Mesothelial cell of epicardium (in vitro differentiated cells): Measurements from ENCODE around the gene PPP1R14C. TPM values are rescaled to one million over a fixed set of nuclear protein-coding genes. Genes with fewer than 3 reads are reported as not detected.

ENCODE experiments used
- DNase-seq, 2 experiments: peaks; one replicate each; pipeline ENCODE4 v3.0.0; 2021; ENCODE audit warnings: low spot score in 2 of 2; ENCODE audit not compliant: unreplicated experiment in 2 of 2
- H3K27ac Mint-ChIP-seq: 2 replicates; pipeline ENCODE4 v1.8.0; 2021; ENCODE audit warnings: mixed read lengths
- H3K27me3 Mint-ChIP-seq: 2 replicates; pipeline ENCODE4 v1.8.0; 2021; ENCODE audit warnings: low read depth, mixed read lengths
- H3K36me3 Mint-ChIP-seq: 2 replicates; pipeline ENCODE4 v1.8.0; 2021; ENCODE audit warnings: mixed read lengths
- H3K4me1 Mint-ChIP-seq: 2 replicates; pipeline ENCODE4 v1.8.0; 2021; ENCODE audit warnings: mixed read lengths
- H3K4me3 Mint-ChIP-seq: 2 replicates; pipeline ENCODE4 v1.8.0; 2021; ENCODE audit warnings: mild to moderate bottlenecking, moderate library complexity, mixed read lengths
- H3K9me3 Mint-ChIP-seq: 2 replicates; pipeline ENCODE4 v1.8.0; 2021; ENCODE audit warnings: mixed read lengths
- total RNA-seq: library from RNA; stranded (reverse); gene quantifications from 3 replicates; pipeline ENCODE4 v1.2.1, GENCODE V29; 2021
- TF ChIP-seq, protein P1 (sequence below): fragments of 200-600 bp; sonication (generic); IDR thresholded peaks from one replicate; pipeline ENCODE4 v1.5.0; 2021; ENCODE audit warnings: antibody characterized with exemption; ENCODE audit not compliant: unreplicated experiment

Gene PPP1R14C
- total RNA-seq, 1 donor from 2014 or later, result 0.27 TPM

DNA sequence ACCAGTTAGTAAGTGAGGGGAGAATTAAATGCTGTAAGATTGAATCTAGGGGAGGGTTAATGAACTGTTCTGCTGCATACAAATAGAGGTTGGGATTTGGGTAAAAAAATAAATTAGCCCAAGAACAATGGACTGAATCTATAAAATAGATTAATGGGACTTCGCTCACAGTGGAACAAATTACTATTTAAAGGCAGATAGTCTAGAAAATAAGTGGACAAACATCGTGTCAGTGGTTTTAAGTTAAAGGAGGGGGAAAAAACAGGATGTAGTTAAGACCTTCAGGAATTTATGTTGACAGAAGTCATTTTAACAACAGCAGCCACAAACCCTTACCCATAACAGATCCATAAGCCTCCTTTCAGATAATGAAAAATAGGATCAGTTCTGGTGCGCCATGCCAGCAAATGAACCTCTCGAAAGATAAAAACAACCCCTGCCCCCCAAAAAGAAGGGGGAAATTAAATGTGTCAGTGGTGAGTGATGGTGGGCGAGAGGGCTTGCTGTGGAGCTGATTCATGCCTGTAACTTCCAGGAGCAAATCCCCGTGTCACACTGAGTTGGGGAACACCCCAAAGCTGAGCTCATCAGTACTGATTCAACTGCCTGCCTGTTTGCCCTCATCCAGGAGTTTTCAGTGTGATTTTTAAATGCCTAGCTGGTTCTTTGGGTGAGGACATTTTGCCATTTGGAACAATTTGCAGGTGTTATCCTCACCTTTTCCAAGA lies 86.8 kb downstream of the PPP1R14C start:
- Mint-ChIP-seq H3K36me3 (no peaks in the 10 kb centered on the region), H3K27me3 (peaks cover 3% of the 10 kb centered on the region), H3K4me1 (peaks cover 8% of the 10 kb centered on the region), H3K4me3 (no peak overlapping the region), H3K27ac (no peak overlapping the region), H3K9me3 (peaks cover 11% of the 10 kb centered on the region)
- DNase-seq, result no peak
- TF ChIP-seq, protein P1, sequence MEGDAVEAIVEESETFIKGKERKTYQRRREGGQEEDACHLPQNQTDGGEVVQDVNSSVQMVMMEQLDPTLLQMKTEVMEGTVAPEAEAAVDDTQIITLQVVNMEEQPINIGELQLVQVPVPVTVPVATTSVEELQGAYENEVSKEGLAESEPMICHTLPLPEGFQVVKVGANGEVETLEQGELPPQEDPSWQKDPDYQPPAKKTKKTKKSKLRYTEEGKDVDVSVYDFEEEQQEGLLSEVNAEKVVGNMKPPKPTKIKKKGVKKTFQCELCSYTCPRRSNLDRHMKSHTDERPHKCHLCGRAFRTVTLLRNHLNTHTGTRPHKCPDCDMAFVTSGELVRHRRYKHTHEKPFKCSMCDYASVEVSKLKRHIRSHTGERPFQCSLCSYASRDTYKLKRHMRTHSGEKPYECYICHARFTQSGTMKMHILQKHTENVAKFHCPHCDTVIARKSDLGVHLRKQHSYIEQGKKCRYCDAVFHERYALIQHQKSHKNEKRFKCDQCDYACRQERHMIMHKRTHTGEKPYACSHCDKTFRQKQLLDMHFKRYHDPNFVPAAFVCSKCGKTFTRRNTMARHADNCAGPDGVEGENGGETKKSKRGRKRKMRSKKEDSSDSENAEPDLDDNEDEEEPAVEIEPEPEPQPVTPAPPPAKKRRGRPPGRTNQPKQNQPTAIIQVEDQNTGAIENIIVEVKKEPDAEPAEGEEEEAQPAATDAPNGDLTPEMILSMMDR, result no peak

DNA sequence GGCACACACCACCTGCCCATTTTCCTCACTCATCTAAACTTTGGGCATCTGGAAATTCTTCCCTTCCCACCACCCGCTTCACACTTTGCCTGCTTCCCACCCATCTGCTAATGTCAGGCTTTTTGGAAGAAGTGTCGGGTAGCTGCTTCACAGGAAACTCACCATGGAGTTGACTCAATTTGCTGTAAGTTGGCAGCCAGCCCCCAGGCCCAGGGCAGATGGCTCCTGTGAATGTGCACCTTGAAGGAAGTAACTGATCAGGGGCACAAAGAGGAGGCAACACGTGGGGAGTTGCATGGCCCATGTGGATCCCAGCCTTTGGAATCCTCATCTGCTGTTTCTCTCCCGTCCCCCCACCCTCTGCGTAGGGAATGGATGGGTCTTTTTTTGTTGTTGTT lies 87.3 kb downstream of the PPP1R14C start:
- H3K27me3 Mint-ChIP-seq, result peaks cover 3% of the 10 kb centered on the region
- H3K27ac Mint-ChIP-seq, result no peak overlapping the region
- no peak for DNase-seq
- peaks cover 10% of the 10 kb centered on the region for H3K9me3 Mint-ChIP-seq
- TF ChIP-seq, protein P1, result no peak
- peaks cover 8% of the 10 kb centered on the region for H3K4me1 Mint-ChIP-seq
- H3K36me3 Mint-ChIP-seq, result no peaks in the 10 kb centered on the region
- H3K4me3 Mint-ChIP-seq, result no peak overlapping the region

DNA sequence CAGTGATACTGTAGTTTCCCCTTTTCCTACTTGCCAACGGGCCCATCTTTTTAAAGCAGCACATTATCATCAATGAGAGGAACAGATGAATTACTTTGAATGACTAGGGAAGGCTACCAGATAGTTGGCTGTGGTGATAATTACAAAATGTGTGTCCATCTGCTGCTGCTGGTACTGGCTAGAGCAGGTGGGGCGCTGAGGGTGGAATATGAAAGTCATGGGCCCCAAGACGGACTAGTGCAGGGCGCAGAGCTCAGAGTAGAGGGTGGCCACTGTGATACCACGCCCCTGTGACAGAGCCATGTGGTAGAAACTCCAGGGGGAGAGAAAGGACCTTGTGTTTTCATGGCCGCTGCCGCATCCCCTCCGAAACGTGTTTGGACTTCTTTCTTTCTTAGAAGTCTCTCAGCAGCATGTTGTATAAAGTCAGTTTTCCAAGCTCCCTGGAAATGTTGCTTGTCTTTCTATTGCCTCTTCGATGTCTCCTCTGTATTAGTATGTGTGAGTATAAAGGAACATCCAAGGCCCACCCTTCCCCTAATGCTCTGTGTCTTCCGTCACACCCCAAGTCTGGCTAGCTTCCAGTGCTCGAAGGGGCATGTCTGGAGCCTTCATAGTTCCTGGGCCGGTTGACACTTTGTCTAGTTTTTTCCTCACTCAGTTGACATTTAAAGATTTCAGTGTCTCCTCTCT lies 88.1 kb downstream of the PPP1R14C start:
- Mint-ChIP-seq H3K27ac (no peak overlapping the region), H3K27me3 (peaks cover 3% of the 10 kb centered on the region), H3K9me3 (peaks cover 10% of the 10 kb centered on the region), H3K36me3 (no peaks in the 10 kb centered on the region), H3K4me1 (peaks cover 8% of the 10 kb centered on the region), H3K4me3 (no peak overlapping the region)
- DNase-seq, result no peak
- TF ChIP-seq, protein P1, result no peak

DNA sequence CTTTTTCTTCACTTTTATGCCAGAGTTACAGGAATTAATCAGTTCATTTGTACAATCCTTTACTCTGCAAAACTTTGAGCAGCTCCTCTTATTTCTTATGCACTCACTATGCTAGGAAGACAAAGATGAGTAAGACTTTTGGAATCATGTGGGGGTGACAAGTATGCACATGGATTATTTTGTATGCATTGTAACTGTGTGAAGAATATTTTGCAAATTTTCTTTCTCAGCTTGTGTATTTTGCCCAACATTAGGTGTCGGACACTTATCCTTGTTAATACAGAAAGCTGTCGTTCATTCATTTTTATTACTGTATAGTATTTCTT lies 88.6 kb downstream of the PPP1R14C start:
- Mint-ChIP-seq H3K4me3 (no peak overlapping the region), H3K27me3 (peaks cover 3% of the 10 kb centered on the region), H3K27ac (no peak overlapping the region), H3K4me1 (peaks cover 8% of the 10 kb centered on the region), H3K9me3 (peaks cover 10% of the 10 kb centered on the region), H3K36me3 (no peaks in the 10 kb centered on the region)
- TF ChIP-seq, protein P1, result no peak
- no peak for DNase-seq

DNA sequence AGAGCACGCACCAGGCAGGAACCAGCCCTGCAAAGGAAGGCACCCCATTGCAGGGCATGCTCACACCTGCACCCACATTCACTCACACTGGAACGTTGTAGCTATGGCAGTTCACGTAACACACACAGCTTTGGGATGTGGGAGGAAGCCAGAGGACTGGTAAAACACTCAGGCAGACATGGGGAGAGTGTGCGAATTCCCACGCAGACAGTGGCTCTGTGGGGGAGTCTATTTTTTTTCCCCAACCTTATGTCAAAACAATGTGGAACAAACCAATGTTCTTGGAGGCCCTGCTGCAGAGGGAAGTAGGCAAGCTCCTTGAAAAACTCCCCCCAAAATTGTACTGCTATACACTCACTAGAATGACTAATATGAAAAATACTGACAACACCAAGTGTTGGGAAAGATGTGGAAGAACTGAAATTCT lies 91.0 kb downstream of the PPP1R14C start:
- Mint-ChIP-seq H3K27me3 (peaks cover 3% of the 10 kb centered on the region), H3K9me3 (peaks cover 14% of the 10 kb centered on the region), H3K4me3 (no peak overlapping the region), H3K4me1 (peaks cover 10% of the 10 kb centered on the region), H3K36me3 (no peaks in the 10 kb centered on the region), H3K27ac (no peak overlapping the region)
- no peak for DNase-seq
- TF ChIP-seq, protein P1, result no peak
